HepG2 (cell line): ENCODE measurements around the gene GPR162. TPM values are rescaled to one million over a fixed set of nuclear protein-coding genes. Genes with fewer than 3 reads are reported as not detected.

ENCODE experiments used
- ATF7 ChIP-seq, 2 experiments: fragments of 450-650 bp in 1 of 2; sonication (generic) in 1 of 2; formaldehyde crosslinking in 1 of 2; IDR thresholded peaks; 2 replicates each; pipeline versions ENCODE4 v1.4.0 to v1.6.1; 2016 to 2020; ENCODE audit warnings: antibody characterized with exemption in 1 of 2, mild to moderate bottlenecking in 1 of 2, missing genetic modification reagents in 1 of 2
- EP300 ChIP-seq, 3 experiments: sonication (generic) in 1 of 3; formaldehyde crosslinking in 1 of 3; IDR thresholded peaks; 2 replicates each; pipeline versions ENCODE4 v1.5.1 to v1.6.1; 2011 to 2020; ENCODE audit warnings: low read depth in 2 of 3, low read length in 2 of 3, borderline replicate concordance in 1 of 3, improper control_type of control experiment in 1 of 3, mild to moderate bottlenecking in 1 of 3, missing genetic modification reagents in 1 of 3, moderate library complexity in 1 of 3
- FOSL2 ChIP-seq: sonication (generic); formaldehyde crosslinking; IDR thresholded peaks from 2 replicates; pipeline ENCODE4 v1.4.0; 2020; ENCODE audit warnings: missing genetic modification reagents
- KAT8 ChIP-seq: IDR thresholded peaks from 2 replicates; pipeline ENCODE4 v1.6.1; 2016; ENCODE audit warnings: missing genetic modification reagents, missing compliant biosample characterization
- NR2F2 ChIP-seq: IDR thresholded peaks from 2 replicates; pipeline ENCODE4 v1.6.1; 2012; ENCODE audit warnings: low read depth, inconsistent platforms, borderline replicate concordance
- ZNF17 ChIP-seq: sonication (generic); formaldehyde crosslinking; IDR thresholded peaks from 2 replicates; pipeline ENCODE4 v1.5.0; 2020; ENCODE audit warnings: mild to moderate bottlenecking, missing genetic modification reagents
- ZNF263 ChIP-seq: sonication (generic); formaldehyde crosslinking; IDR thresholded peaks from 2 replicates; pipeline ENCODE4 v1.4.0; 2020; ENCODE audit warnings: missing genetic modification reagents
- ZNF275 ChIP-seq: sonication (generic); formaldehyde crosslinking; IDR thresholded peaks from 2 replicates; pipeline ENCODE4 v1.8.0; 2022; ENCODE audit warnings: missing genetic modification reagents, mild to moderate bottlenecking, inconsistent platforms, borderline replicate concordance
- ZNF30 ChIP-seq: sonication (generic); formaldehyde crosslinking; IDR thresholded peaks from 2 replicates; pipeline ENCODE4 v1.5.0; 2020; ENCODE audit warnings: mild to moderate bottlenecking, missing genetic modification reagents
- ZNF329 ChIP-seq: sonication (generic); formaldehyde crosslinking; IDR thresholded peaks from 2 replicates; pipeline ENCODE4 v1.9.0; 2021; ENCODE audit warnings: low read depth, mild to moderate bottlenecking, missing genetic modification reagents
- ZNF343 ChIP-seq: sonication (generic); formaldehyde crosslinking; IDR thresholded peaks from 2 replicates; pipeline ENCODE4 v1.4.0; 2020; ENCODE audit warnings: mild to moderate bottlenecking, missing genetic modification reagents
- ZNF530 ChIP-seq: sonication (generic); formaldehyde crosslinking; IDR thresholded peaks from 2 replicates; pipeline ENCODE4 v1.5.0; 2020; ENCODE audit warnings: low read depth, mild to moderate bottlenecking, missing genetic modification reagents
- ZNF562 ChIP-seq: sonication (generic); formaldehyde crosslinking; IDR thresholded peaks from 2 replicates; pipeline ENCODE4 v1.8.0; 2022; ENCODE audit warnings: missing genetic modification reagents, borderline replicate concordance
- ZNF589 ChIP-seq: sonication (generic); formaldehyde crosslinking; conservative IDR thresholded peaks from 2 replicates; pipeline ENCODE4 v1.8.0; 2022; ENCODE audit warnings: mild to moderate bottlenecking, moderate library complexity, missing genetic modification reagents
- ZNF652 ChIP-seq: IDR thresholded peaks from 2 replicates; pipeline ENCODE4 v1.6.1; 2016; ENCODE audit warnings: low read depth, borderline replicate concordance
- ZNF746 ChIP-seq: sonication (generic); formaldehyde crosslinking; IDR thresholded peaks from 2 replicates; pipeline ENCODE4 v1.8.0; 2022; ENCODE audit warnings: mild to moderate bottlenecking, missing genetic modification reagents
- ZNF878 ChIP-seq: sonication (generic); formaldehyde crosslinking; IDR thresholded peaks from 2 replicates; pipeline ENCODE4 v1.8.1; 2023; ENCODE audit warnings: mild to moderate bottlenecking, missing genetic modification reagents, moderate library complexity
- ZSCAN30 ChIP-seq: sonication (generic); formaldehyde crosslinking; IDR thresholded peaks from 2 replicates; pipeline ENCODE4 v1.5.0; 2020; ENCODE audit warnings: mild to moderate bottlenecking, missing genetic modification reagents
- polyA plus RNA-seq, 8 experiments: library from polyadenylated mRNA; depleted of rRNA in 3 of 8; stranded (reverse) in 7 of 8; unstranded in 1 of 8; fragments of >200 nt; fragmentation: Illumina TruSeq in 4 of 8; extraction: Trizol in 4 of 8; gene quantifications; 2 replicates each; pipeline versions ENCODE4 v1.2.1 to v1.2.3, GENCODE V29; 2011 to 2016; ENCODE audit warnings: low read depth in 4 of 8, missing spikeins in 1 of 8, mixed read lengths in 1 of 8; ENCODE audit not compliant: insufficient read depth in 1 of 8
- total RNA-seq, 5 experiments: library from RNA; depleted of rRNA; stranded (reverse); fragments of >200 nt; fragmentation: Illumina TruSeq; extraction: Trizol; gene quantifications; 2 replicates each; pipeline ENCODE4 v1.2.3, GENCODE V29; 2016; ENCODE audit warnings: low read depth in 1 of 5
- TF ChIP-seq, protein P1 (sequence below): sonication (generic); formaldehyde crosslinking; IDR thresholded peaks from 2 replicates; pipeline ENCODE4 v1.8.1; 2023; ENCODE audit warnings: mild to moderate bottlenecking, missing genetic modification reagents
- TF ChIP-seq, protein P2 (sequence below): sonication (generic); formaldehyde crosslinking; IDR thresholded peaks from 2 replicates; pipeline ENCODE4 v1.5.0; 2020; ENCODE audit warnings: missing genetic modification reagents
- TF ChIP-seq, protein P3 (sequence below): sonication (generic); formaldehyde crosslinking; IDR thresholded peaks from 2 replicates; pipeline ENCODE4 v1.4.0; 2020; ENCODE audit warnings: missing genetic modification reagents

Gene GPR162
- total and polyA plus RNA-seq, 2 of the 13 experiments (the other 11 are each of a cell fraction or from before 2014, with no cell fraction given), result 0.08 TPM; not detected in 1

- TF ChIP-seq, protein P1, sequence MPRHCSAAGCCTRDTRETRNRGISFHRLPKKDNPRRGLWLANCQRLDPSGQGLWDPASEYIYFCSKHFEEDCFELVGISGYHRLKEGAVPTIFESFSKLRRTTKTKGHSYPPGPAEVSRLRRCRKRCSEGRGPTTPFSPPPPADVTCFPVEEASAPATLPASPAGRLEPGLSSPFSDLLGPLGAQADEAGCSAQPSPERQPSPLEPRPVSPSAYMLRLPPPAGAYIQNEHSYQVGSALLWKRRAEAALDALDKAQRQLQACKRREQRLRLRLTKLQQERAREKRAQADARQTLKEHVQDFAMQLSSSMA, result no peak
- TF ChIP-seq ZNF589 (CRISPR knock-in tag), result no peak
- TF ChIP-seq ZNF263 (CRISPR knock-in tag), result peak; percentile 58; the same call in 1 of the 2 replicates
- TF ChIP-seq ZNF746 (CRISPR knock-in tag), result no peak
- TF ChIP-seq ZNF530 (CRISPR knock-in tag), result no peak
- peak; percentile 15; the same call in 1 of the 2 replicates for TF ChIP-seq NR2F2
- TF ChIP-seq ZSCAN30 (CRISPR knock-in tag), result no peak
- TF ChIP-seq ZNF652, result no peak
- no peak for TF ChIP-seq ZNF329 (CRISPR knock-in tag)
- no peak for TF ChIP-seq KAT8 (CRISPR knock-in tag)
- peak; percentile 3; the same call in 1 of the 2 replicates for TF ChIP-seq FOSL2
- no peak for TF ChIP-seq ZNF343 (CRISPR knock-in tag)
- TF ChIP-seq ZNF562 (CRISPR knock-in tag), result no peak
- TF ChIP-seq ZNF30 (CRISPR knock-in tag), result no peak
- no peak for TF ChIP-seq ZNF878 (CRISPR knock-in tag)
- no peak for TF ChIP-seq ZNF17 (CRISPR knock-in tag)
- TF ChIP-seq, protein P2, sequence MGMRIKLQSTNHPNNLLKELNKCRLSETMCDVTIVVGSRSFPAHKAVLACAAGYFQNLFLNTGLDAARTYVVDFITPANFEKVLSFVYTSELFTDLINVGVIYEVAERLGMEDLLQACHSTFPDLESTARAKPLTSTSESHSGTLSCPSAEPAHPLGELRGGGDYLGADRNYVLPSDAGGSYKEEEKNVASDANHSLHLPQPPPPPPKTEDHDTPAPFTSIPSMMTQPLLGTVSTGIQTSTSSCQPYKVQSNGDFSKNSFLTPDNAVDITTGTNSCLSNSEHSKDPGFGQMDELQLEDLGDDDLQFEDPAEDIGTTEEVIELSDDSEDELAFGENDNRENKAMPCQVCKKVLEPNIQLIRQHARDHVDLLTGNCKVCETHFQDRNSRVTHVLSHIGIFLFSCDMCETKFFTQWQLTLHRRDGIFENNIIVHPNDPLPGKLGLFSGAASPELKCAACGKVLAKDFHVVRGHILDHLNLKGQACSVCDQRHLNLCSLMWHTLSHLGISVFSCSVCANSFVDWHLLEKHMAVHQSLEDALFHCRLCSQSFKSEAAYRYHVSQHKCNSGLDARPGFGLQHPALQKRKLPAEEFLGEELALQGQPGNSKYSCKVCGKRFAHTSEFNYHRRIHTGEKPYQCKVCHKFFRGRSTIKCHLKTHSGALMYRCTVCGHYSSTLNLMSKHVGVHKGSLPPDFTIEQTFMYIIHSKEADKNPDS, result no peak; the same call in 1 of the 2 replicates
- no peak for TF ChIP-seq EP300 (IDR thresholded peaks at IDR 0.05; ENCODE audit: low read depth in 2 of 2, low read length in 2 of 2)
- no peak for TF ChIP-seq EP300 (CRISPR knock-in tag; IDR thresholded peaks at IDR 0.05; ENCODE audit: borderline replicate concordance)
- no peak for TF ChIP-seq ZNF275 (CRISPR knock-in tag)
- TF ChIP-seq, protein P3, sequence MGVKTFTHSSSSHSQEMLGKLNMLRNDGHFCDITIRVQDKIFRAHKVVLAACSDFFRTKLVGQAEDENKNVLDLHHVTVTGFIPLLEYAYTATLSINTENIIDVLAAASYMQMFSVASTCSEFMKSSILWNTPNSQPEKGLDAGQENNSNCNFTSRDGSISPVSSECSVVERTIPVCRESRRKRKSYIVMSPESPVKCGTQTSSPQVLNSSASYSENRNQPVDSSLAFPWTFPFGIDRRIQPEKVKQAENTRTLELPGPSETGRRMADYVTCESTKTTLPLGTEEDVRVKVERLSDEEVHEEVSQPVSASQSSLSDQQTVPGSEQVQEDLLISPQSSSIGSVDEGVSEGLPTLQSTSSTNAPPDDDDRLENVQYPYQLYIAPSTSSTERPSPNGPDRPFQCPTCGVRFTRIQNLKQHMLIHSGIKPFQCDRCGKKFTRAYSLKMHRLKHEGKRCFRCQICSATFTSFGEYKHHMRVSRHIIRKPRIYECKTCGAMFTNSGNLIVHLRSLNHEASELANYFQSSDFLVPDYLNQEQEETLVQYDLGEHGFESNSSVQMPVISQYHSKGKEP, result no peak
- no peak for TF ChIP-seq ATF7 (IDR thresholded peaks at IDR 0.05)
- TF ChIP-seq ATF7 (CRISPR knock-in tag; IDR thresholded peaks at IDR 0.05), result no peak
Measured at GRCh38 chr12:6871052-6871957, 49.7 kb downstream of the GPR162 start (continued).
